GM13976 (cell line): Measurements from ENCODE around the gene TMEM178A.
"Not testable (repeated sequence)": the region's sequence is repeated elsewhere in the genome, so short reads cannot be mapped to it uniquely, and the experiment has no call there.

Experiments used
- DNase-seq: peaks from one replicate; pipeline ENCODE4 v3.0.0; 2012; ENCODE audit warnings: low spot score
- CTCF ChIP-seq: IDR thresholded peaks from 2 replicates; pipeline ENCODE4 v1.5.1; 2012; ENCODE audit warnings: borderline replicate concordance, mild to moderate bottlenecking; ENCODE audit not compliant: insufficient read depth; ENCODE audit errors: extremely low read depth, missing control alignments, control extremely low read depth
- in situ Hi-C: fragments of 300-500 bp; cut with MboI; formaldehyde crosslinking; loops from one replicate; pipeline ENCODE4 v1.12.0; 2022; ENCODE audit warnings: low sequenced_read_pairs, mixed read lengths, inconsistent platforms; ENCODE audit not compliant: unreplicated experiment

Gene TMEM178A

GRCh38 chr2:39623917-39624316 is 41.8 kb upstream of the TMEM178A start:
- DNase-seq = no peak
- in situ Hi-C loops = no loop called here
- no peak for TF ChIP-seq CTCF

- no peak for DNase-seq
- in situ Hi-C loops = no loop called here
- TF ChIP-seq CTCF = no peak
Measured at GRCh38 chr2:39625193-39625926, 40.4 kb upstream of the TMEM178A start.

GRCh38 chr2:39625927-39626270 is 39.8 kb upstream of the TMEM178A start:
- in situ Hi-C loops = no loop called here
- no peak for DNase-seq
- TF ChIP-seq CTCF = no peak

GRCh38 chr2:39628346-39628745 is 37.4 kb upstream of the TMEM178A start:
- DNase-seq, in situ Hi-C loops: not testable (repeated sequence)

- in situ Hi-C loops = no loop called here
- TF ChIP-seq CTCF = no peak
- no peak for DNase-seq
Measured at GRCh38 chr2:39629646-39630045, 36.1 kb upstream of the TMEM178A start.

GRCh38 chr2:39631256-39631655 is 34.5 kb upstream of the TMEM178A start:
- no peak for TF ChIP-seq CTCF
- in situ Hi-C loops = no loop called here
- no peak for DNase-seq

- no peak for DNase-seq
- in situ Hi-C loops = no loop called here
- TF ChIP-seq CTCF = no peak
Measured at GRCh38 chr2:39631718-39632117, 34.0 kb upstream of the TMEM178A start.
